ENCODE measurements around the gene LILRB3.
"Not testable (repeated sequence)": the region's sequence is repeated elsewhere in the genome, so short reads cannot be mapped to it uniquely, and the experiment has no call there.

LILRB3 gene

GRCh38 chr19:54222474-54223276 is at the start of gene LILRB3:
Gene LILRB3 (minus strand): TSS chr19:54223007. CDS start chr19:54222976, 31 bp downstream.
- not testable (repeated sequence) for DNase-seq

DNA sequence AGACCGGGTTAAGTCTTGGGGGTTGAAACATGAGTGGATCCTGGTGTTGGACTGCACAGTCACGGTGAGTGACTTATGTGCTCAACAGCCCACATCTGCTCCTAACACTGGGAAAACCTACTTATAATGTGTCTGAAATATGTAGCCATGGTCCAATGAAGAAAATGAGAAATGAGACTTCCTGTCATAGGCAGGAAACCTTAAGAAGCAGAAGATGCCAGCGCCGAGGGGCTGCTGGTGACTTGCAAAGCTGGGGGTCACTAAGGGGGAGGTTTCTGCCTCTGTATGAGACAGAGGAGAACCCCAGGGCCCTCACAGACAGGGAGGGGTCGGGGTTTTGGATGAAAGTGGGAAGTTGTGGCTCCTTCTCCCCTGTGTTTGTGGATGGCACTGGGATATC is 49.4 kb upstream of the LILRB3 start:
- DNase-seq, result peak; percentile 23

GRCh38 chr19:54271587-54271986 is 48.8 kb upstream of the LILRB3 start:
- DNase-seq, result not testable (repeated sequence)

DNA sequence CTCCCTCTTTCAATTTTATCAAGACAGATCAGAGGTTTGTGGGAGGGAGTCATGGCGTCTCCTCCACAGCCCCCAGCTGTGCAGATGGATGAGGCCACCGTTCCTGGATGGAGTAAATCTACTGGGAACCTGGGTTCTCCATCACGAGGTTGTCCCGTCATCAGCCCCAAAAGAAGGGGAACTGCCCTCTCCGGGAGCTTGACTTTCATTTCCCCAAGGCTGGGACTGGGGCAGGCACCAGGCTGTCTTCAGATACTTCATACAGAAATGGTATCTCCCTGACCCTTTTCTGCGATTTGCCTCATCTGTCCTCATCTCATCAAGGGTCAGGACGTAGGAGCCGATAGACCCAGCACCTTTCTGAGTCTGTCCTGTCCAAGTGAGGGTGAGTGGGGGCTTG is 48.3 kb upstream of the LILRB3 start:
- peak; percentile 28 for DNase-seq

GRCh38 chr19:54268936-54269335 is 46.1 kb upstream of the LILRB3 start:
- DNase-seq, result no peak

DNA sequence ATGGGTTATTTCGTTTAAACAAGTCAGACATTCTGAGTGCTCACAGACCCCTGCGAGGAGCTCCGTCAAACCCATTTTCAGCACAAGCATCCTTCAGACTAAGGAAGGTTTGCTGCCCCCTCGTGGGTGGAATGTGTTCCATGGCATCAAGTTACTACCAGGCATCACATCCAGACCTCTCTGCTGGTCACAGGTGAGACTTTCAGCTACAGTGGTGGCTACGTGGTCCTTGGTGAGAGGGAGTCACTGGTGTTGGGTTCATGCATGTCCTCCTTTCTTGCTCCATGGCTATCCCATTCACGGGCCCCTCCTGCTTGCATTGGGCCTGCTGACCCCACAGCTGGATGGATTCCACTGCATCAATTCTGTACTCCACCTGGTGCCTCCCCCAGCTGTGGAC is 43.3 kb upstream of the LILRB3 start:
- DNase-seq, result peak; percentile 88

- no peak for DNase-seq
Observed at GRCh38 chr19:54262470-54262869, 39.7 kb upstream of the LILRB3 start.

- DNase-seq, result no peak
Observed at GRCh38 chr19:54262066-54262465, 39.3 kb upstream of the LILRB3 start.

DNA sequence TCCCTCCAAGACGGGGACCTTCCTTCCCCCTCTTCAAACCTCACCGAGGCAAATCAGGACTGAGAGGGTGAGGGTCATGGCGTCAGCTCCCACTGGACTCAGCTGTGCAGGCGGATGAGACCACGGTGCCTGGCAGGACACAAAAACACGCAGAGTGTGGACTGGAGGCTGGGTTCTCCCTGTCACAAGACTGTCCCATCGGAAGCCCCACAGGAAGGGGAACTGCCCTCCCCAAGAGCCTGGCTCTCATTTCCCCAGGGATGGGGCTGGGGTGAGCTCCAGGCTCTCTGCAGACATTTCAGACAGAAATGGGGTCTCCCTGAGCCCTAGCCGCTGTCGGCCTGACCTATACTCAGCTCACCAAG is 34.3 kb upstream of the LILRB3 start, which contains the start of gene LILRB5:
Gene LILRB5, minus strand, starts transcription at position 158 of the 365 bp plus-strand sequence. Its CDS starts 80 bp downstream, at position 78.
- DNase-seq, result no peak

DNA sequence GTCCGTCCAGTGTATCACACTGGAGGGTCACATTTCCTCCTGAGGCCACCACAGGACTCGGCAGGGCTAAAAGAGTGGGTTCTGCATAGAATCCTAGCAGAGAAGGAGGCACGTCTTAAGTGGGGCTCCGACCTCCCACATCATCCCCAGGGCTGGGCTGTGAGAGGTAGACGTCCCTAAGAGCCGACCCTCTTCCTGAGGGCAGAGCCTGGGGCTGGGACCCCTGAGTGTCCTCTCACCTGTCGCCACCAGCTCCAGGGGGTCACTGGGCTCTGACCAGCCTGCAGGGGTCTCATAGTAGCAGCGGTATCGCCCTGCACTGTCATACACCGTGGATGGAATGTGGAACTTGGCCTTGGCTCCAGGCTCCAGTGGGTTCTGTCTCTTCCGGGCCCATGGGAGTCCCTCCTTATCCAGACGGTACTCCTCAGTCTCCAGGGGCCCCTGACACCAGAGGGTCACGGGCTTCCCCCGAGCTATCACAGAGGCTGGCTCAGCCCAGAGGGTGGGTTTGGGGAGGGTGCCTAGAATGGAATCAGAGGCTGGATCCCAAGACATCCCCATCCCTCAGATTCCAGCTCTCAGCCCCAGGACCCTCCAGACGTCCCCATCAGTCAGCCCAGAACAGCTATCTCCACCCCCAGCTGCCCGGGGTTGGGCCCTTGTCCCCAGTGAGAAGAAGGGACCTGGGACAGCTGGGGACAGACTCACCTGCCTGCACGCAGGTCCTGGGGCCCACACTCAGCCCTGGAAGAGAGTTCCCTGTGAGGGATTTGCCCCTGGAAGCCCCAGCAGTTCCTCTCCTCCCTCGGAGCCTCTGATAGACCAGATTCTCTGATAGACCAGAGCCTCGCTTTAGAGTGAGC is 33.7 kb upstream of the LILRB3 start:
- no peak for DNase-seq

GRCh38 chr19:54255105-54255775 is 32.4 kb upstream of the LILRB3 start:
- DNase-seq, result no peak

DNA sequence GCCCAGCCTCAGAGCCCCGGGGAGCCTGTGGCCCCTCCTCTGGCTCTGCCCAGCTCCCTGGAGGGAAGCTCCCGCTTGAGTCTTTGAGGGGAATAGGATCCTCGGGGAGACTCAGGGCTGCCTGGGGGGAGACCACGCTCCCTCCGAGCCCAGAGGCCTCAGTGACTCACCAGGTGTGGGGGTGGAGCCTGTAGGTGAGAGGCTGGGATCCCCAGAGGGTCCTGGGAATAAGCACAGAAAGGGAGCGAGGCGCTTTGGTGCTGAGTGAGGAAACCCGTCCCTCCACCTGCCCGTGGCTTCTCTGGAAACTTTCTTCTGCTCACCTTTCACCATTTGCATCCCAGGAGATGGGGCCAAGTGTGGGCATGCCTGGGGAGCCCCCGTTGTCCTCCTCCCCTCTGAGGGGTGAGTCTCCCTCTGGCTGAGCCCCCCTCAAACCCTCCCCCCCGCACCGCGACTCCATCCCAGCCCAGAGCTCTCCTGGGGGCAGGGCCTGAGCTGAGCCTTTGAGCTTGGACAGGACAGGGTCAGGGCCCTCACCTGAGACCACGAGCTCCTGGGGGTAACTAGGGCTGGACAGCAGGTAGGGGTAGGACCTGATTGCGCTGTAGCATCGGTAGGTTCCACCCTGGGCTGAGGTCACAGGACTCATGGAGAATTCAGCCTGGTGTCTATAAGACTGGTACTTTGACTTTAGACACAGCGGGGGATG is 31.5 kb upstream of the LILRB3 start:
- DNase-seq, result no peak

GRCh38 chr19:54253331-54254194 is 30.8 kb upstream of the LILRB3 start:
- no peak for DNase-seq

DNA sequence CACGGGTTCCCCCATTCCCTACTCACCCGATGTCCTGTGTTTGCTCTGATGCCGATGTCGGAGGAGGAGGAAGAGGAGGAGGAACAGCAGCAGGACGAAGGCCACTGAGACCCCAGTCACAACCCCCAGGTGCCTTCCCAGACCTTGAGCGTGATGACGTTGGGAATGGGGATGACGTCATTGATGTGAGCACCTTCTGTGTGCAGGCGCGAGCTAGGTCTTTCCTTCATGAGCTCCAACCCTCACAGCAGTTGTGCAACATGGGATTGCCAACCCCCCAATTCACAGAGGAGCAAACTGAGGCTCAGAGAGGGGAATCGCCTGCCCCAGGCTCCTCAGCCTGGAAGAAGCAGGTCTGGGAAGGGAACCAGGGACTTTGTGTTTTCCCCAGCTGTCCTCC is 30.0 kb upstream of the LILRB3 start:
- no peak for DNase-seq

DNA sequence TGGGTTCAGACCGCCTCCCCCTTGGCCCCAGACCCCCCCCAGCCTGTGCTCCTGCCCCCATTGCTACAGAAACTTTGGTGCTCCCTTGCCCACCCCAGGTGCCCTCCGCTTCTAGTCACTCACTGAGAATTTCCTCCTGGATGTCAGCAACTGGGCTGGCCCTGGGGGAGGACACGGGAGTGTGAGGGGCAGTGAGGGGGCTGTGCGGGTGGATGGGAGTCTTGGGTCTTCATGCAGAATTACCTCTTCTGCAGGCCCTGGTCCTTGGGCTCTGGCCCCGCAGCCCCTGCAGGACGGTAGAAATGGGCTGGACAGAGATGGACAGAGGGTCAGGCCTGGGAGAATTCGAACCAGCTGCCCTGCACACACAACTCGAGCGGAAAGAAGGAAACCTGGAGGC is 29.4 kb upstream of the LILRB3 start:
- DNase-seq, result no peak

DNA sequence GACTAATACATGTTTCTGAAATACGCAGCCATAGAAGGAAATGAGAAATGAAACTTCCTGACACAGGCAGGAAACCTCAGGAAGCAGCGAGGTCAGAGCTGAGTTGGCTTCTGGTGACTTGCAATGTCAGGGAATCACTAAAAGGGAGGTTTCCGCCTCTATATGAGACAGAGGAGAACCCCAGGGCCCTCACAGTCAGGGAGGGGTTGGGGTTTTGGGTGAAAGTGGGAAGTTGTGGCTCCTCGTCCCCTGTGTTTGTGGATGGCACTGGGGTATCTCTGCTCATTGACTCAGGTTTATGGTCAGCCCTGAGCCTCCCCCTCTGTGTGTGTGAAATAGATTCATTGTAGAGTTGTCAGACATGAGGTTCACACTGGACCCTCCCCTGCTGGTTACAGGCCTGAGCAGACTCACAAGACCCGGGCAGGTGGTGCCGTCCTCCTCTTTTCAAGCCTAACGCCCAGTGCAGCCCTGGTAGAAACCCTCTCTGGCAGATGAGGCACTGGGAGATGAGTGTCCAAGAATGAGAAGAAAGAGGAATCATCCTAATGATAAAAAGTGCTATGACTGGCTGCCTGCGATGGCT is 25.3 kb upstream of the LILRB3 start:
- DNase-seq, result peak; percentile 70

DNA sequence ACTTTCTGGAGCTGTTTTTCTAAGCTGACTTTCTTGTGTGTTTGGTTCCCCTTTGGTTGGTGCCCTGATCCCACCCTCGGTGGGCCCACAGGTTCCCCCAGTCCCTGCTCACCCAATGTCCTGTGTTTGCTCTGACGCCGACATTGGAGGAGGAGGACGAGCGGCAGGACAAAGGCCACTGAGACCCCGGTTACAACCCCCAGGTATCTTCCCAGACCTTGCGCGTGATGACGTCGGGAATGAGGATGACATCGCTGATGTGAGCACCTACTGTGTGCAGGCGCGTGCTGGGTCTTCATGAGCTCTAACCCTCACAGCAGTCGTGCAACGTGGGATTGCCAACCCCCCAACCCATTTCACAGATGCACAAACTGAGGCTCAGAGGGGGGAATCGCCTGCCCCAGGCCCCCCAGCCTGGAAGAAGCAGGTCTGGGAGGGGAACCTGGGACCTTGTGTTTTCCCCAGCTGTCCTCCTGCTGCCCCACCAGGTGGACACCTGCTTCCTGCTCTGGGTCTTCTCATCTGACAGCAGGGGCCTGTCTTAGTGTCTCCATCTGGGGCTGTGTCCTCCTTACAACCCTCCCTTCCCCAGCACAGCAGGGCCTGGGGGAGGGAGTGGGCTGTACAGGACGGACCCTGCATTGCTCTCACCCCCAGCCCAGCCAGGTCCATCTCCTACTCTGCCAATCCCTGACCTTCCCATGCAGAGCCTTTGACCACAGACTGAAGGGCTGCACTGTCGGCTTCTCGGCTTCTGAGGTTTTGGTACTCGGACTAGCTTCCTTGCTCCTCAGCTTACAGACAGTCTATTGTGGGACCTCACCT is 24.5 kb upstream of the LILRB3 start:
- no peak for DNase-seq

- no peak for DNase-seq
Observed at GRCh38 chr19:54245936-54246335, 23.1 kb upstream of the LILRB3 start.

DNA sequence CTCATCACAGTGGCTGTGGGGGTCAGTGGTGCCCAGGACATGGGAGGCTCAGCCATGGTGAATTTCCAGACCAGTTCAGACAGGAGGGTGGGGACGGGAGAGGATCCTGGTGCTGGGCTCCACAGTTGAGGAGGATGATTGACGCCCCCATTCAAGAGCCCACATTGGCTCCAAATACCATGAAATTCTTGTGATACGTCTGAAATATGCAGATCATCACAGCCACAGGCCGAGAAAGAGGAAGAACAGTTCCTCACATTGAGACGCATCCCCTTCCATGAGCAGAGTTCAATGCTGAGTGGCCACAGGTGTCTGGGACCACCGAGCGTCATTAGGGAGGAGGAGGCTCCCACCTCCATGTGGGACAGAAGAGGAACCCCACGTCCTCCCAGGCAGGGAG is 21.0 kb upstream of the LILRB3 start:
- not testable (repeated sequence) for DNase-seq

- DNase-seq, result not testable (repeated sequence)
Observed at GRCh38 chr19:54242646-54243045, 19.8 kb upstream of the LILRB3 start, which contains the start of gene LILRA6. Gene LILRA6 (minus strand): TSS chr19:54242790.
